Limb (tissue), 2 donors: ENCODE data around the gene MASP1.

ENCODE experiments used
- DNase-seq, 2 donors: peaks; one replicate each; pipeline ENCODE4 v3.0.0-alpha.2; 2016; ENCODE audit errors: extremely low spot score in 2 of 2

MASP1 gene

DNA sequence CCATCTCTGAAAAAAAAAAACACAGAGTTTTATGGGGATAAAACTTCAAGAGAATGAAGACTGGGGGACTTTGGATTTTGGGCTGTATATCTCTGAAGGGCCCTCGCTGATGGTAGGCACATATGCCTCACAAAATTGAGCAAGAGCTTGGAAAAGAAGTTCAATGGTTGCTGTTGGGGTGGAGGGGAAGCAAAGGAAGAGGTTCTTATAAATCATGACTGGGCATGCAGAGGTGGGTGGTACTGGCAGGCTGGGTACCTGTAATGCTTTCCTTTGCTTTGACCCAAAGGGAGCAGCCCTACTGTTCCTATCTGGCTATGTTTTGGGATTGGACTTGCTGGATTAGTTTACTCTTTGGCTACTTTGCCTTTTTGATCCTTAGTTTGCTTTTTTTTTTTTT, 100.3 kb downstream of the MASP1 start:
- DNase-seq = no peak

- DNase-seq = no peak
Measured at GRCh38 chr3:187188931-187189330, 102.6 kb downstream of the MASP1 start.

DNA sequence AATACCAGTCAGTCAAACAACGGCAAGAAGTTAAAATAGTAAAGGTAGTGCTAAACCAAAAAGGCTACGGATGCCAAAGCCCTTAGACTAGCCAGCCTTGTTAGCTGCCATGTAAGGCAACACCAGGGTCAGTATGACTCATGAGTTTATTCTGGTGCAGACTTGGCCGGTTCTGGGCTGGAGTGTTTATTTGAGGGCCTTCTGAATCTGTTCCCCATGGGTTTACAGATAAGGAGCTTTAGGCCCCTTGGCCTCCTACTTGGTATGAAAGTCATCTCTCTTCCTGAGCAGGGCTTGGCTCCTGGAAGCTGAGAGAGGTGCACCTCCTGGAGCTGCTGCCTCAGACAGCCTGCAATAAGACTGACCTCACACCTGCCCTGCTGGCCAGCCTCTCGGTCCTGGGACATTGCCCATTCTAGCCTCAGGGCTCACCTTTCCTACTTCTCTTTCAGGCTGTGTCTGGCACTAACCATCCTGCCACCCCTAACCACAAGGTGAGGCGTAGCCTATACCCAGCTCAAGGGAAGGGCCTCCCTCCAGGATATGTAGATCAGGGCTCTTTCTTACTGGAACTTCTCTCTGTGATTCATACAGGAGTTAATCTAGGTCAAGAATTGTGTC, 104.6 kb downstream of the MASP1 start:
- DNase-seq = no peak

DNA sequence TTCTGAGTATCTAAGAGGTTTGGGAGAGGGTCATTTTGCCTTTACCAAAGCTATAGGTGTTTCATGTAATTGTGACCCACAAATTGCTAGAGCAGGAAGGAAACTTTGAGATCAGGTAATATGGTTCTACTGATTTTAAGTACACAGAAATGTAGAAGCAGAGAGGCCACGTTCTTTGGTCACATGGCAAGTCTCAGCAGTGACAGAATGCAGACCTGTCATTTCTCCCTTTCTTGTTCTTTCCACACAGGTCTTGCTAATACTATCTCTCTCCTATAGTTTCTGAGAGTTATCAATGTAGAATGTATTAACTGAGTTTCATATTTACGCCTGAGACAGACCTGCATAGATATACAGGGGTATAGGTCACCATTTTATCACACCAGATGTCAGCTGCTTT, 105.2 kb downstream of the MASP1 start:
- DNase-seq = no peak

GRCh38 chr3:187185759-187186158, 105.8 kb downstream of the MASP1 start:
- no peak for DNase-seq
